Heart left ventricle (tissue), 13 donors: ENCODE data around the gene AGPAT3.

Experiments
- POLR2A ChIP-seq, 2 donors: fragments of 450-650 bp; IDR thresholded peaks; one replicate each; pipeline ENCODE4 v1.6.1; 2017; ENCODE audit warnings: antibody characterized with exemption in 2 of 2, mild to moderate bottlenecking in 2 of 2, moderate library complexity in 2 of 2
- TF ChIP-seq, protein P1 (sequence below), 12 donors: fragments of 200-600 bp; sonication (generic) in 4 of 12; IDR thresholded peaks; one replicate each; pipeline versions ENCODE4 v1.5.0 to v1.8.0; 2018 to 2022; ENCODE audit warnings: antibody characterized with exemption in 12 of 12, mild to moderate bottlenecking in 5 of 12
- donor health status: ischemic (EF 13 %, LVEDD 7.1; RV severe dilation, severe dysfunction).
- donor health status: DM: no; HTN: yes; CAD: no.
- donor health status: DM: no; HTN: no; CAD: no.
- donor health status: ischemic (EF 25% LVEDD 6.9; RV normal size, moderate dysfunction).
- donor health status: ischemic (EF 25% LVEDD 5.7; RV mildly dilated, moderate dysfunction).
- donor health status: ischemic (EF 35%, LVEDD 5.7; RV mildly dilated, moderate dysfunction).
- donor health status: nonischemic (EF 11% LVEDD 7.7; RV severe dilation, severe dysfunction).
- donor health status: DM: yes; HTN: yes; CAD: no.
- donor health status: PGD.
- donor health status: ischemic (EF 29% LVEDD 5.4; RV normal size, mild dysfunction).
- donor health status: nonischemic (EF 23%, LVEDD 6.1; RV moderate dilation, normal function).

GRCh38 chr21:43994085-43994484 lies 129.1 kb downstream of the AGPAT3 start:
- TF ChIP-seq, protein P1, sequence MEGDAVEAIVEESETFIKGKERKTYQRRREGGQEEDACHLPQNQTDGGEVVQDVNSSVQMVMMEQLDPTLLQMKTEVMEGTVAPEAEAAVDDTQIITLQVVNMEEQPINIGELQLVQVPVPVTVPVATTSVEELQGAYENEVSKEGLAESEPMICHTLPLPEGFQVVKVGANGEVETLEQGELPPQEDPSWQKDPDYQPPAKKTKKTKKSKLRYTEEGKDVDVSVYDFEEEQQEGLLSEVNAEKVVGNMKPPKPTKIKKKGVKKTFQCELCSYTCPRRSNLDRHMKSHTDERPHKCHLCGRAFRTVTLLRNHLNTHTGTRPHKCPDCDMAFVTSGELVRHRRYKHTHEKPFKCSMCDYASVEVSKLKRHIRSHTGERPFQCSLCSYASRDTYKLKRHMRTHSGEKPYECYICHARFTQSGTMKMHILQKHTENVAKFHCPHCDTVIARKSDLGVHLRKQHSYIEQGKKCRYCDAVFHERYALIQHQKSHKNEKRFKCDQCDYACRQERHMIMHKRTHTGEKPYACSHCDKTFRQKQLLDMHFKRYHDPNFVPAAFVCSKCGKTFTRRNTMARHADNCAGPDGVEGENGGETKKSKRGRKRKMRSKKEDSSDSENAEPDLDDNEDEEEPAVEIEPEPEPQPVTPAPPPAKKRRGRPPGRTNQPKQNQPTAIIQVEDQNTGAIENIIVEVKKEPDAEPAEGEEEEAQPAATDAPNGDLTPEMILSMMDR (IDR thresholded peaks at IDR 0.05), result no peak
- no peak for TF ChIP-seq POLR2A (IDR thresholded peaks at IDR 0.05)
